Mucosa of rectum (tissue), 2 donors: ENCODE results near the gene PPP2R5E.

Experiments used
- H3K27ac ChIP-seq, 2 donors: one replicate each; pipeline ENCODE4 v1.7.0; 2013; ENCODE audit warnings: inconsistent platforms in 2 of 2, low read depth in 2 of 2, low read length in 2 of 2
- H3K27me3 ChIP-seq, 2 donors: one replicate each; pipeline ENCODE4 v1.7.0; 2013; ENCODE audit warnings: low read length in 2 of 2; ENCODE audit not compliant: control insufficient read depth in 2 of 2, insufficient read depth in 2 of 2
- H3K36me3 ChIP-seq, 2 donors: one replicate each; pipeline ENCODE4 v1.7.0; 2013; ENCODE audit warnings: low read length in 2 of 2; ENCODE audit not compliant: control insufficient read depth in 2 of 2, insufficient read depth in 2 of 2
- H3K4me1 ChIP-seq, 2 donors: one replicate each; pipeline ENCODE4 v1.7.0; 2013; ENCODE audit warnings: low read length in 2 of 2, mild to moderate bottlenecking in 1 of 2; ENCODE audit not compliant: control insufficient read depth in 2 of 2, insufficient read depth in 2 of 2
- H3K4me3 ChIP-seq, 2 donors: one replicate each; pipeline ENCODE4 v1.7.0; 2013; ENCODE audit warnings: low read length in 2 of 2
- H3K9ac ChIP-seq, 2 donors: one replicate each; pipeline ENCODE4 v1.7.0; 2013; ENCODE audit warnings: low read length in 2 of 2, low read depth in 1 of 2, mild to moderate bottlenecking in 1 of 2
- H3K9me3 ChIP-seq, 2 donors: one replicate each; pipeline ENCODE4 v1.7.0; 2013; ENCODE audit warnings: low read length in 2 of 2; ENCODE audit not compliant: control insufficient read depth in 2 of 2
- donor health status: healthy.
- donor health status: Normal muscosa, but diverticular disease.

The PPP2R5E gene

DNA sequence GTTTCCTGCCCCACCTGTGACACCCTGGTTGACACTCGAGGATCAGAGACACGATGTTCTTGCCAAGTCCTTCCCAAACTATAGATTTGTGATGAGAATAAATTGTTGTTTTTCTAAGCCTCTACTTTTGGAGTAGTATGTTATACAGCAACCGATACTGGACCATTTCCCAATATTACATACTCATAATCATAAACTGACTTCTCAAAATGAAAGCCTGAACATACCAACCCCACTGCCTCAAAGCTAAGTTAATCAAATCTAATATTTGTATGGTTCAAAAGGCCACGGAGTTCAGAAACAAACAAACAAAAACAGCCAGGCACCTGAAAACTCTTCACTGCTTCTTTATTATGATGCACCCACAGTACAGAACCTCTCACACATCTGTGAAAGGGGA, 172.1 kb downstream of the PPP2R5E start:
- H3K9me3 ChIP-seq: no peaks in the 10 kb centered on the region
- no peak overlapping the region for H3K9ac ChIP-seq
- no peak overlapping the region for H3K27ac ChIP-seq
- H3K36me3 ChIP-seq: peaks cover 7 to 10% of the 10 kb centered on the region in 2 donors
- H3K4me3 ChIP-seq: no peak overlapping the region
- H3K27me3 ChIP-seq: no peaks in the 10 kb centered on the region
- no peaks in the 10 kb centered on the region for H3K4me1 ChIP-seq

DNA sequence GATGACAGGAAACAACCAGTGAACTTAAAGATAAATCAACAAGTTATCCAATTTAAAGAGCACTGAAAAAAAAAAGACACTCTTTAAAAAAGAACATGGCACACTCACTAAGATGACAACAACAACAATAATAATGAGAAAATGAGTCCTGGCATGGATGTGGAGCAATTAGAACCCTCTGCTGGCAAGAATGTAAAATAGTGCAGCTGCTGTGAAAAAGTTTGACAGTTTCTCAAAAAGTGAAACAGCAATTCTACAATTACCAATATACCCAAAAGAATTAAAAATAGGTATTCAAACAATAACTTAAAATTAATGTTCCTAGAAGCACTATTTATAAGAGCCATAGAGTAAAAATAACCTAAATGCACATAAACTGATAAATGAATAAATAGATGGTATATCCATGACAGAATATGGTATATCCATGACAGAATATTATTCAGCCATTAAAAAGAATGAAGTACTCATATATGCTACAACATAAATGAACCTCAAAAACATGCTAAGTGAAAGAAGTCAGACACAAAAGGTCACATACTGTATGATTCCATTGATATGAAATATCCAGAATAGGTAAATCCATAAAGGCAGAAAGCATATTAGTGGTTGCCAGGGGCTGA, 175.3 kb downstream of the PPP2R5E start:
- Histone ChIP-seq H3K4me1 (no peaks in the 10 kb centered on the region), H3K27ac (no peak overlapping the region), H3K36me3 (peaks cover 0 to 2% of the 10 kb centered on the region in 2 donors), H3K9me3 (no peaks in the 10 kb centered on the region), H3K4me3 (no peak overlapping the region), H3K9ac (no peak overlapping the region), H3K27me3 (no peaks in the 10 kb centered on the region)

GRCh38 chr14:63362389-63362819, 180.8 kb downstream of the PPP2R5E start:
- H3K9me3 ChIP-seq: no peaks in the 10 kb centered on the region
- H3K9ac ChIP-seq: peak overlapping the region in 1 of 2 donors; percentile 2
- no peak overlapping the region for H3K4me3 ChIP-seq
- H3K4me1 ChIP-seq: no peaks in the 10 kb centered on the region
- H3K27ac ChIP-seq: no peak overlapping the region
- no peaks in the 10 kb centered on the region for H3K36me3 ChIP-seq
- H3K27me3 ChIP-seq: no peaks in the 10 kb centered on the region

GRCh38 chr14:63361790-63362189, 181.4 kb downstream of the PPP2R5E start:
- no peak overlapping the region for H3K4me3 ChIP-seq
- H3K9me3 ChIP-seq: no peaks in the 10 kb centered on the region
- H3K36me3 ChIP-seq: no peaks in the 10 kb centered on the region
- no peaks in the 10 kb centered on the region for H3K4me1 ChIP-seq
- H3K27me3 ChIP-seq: no peaks in the 10 kb centered on the region
- H3K9ac ChIP-seq: no peak overlapping the region
- no peak overlapping the region for H3K27ac ChIP-seq

- Histone ChIP-seq H3K27ac (no peak overlapping the region), H3K4me1 (no peaks in the 10 kb centered on the region), H3K4me3 (no peak overlapping the region), H3K9me3 (no peaks in the 10 kb centered on the region), H3K9ac (no peak overlapping the region), H3K36me3 (no peaks in the 10 kb centered on the region), H3K27me3 (no peaks in the 10 kb centered on the region)
Observed at GRCh38 chr14:63357841-63358240, 185.3 kb downstream of the PPP2R5E start.

DNA sequence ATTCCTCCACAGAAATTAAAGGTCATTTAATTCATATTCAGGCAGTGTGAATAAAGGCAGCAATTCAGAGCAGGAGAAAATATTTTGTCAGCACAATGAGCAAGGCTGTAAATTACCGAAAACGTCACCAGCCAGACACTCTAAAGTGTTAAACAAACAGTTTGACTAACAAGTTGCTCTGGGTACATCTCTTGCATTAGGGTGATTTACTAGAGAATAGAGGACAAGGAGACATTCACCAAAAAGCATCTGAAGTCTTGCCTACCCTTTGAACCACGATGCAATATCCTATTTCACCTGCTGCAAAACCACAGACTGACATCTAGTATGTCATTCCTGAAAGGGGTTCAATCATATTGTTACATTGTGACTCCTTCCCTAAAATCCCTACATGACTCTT, 197.4 kb downstream of the PPP2R5E start:
- no peak overlapping the region for H3K27ac ChIP-seq
- no peaks in the 10 kb centered on the region for H3K27me3 ChIP-seq

DNA sequence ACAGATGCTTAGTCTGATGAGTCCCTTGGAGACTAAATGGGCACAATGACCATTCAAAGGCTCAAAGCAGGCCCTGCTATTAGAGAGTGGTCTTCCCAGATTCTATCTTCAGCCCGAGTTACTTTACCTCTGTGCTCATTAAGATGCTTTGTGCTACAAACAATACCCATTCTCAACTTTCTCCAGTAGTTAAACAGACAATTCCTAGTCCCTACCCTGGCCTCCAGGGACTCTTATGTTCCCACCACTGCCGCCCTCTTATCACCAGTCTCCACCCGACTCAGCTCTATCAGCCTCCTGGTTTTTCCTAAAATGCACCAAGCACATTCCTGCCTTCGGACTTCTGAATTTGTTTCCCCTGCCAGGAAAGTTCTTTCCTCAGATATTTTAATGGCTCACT, 198.8 kb downstream of the PPP2R5E start:
- H3K27me3 ChIP-seq: no peaks in the 10 kb centered on the region
- no peak overlapping the region for H3K9ac ChIP-seq
- H3K9me3 ChIP-seq: no peaks in the 10 kb centered on the region
- no peaks in the 10 kb centered on the region for H3K4me1 ChIP-seq
- H3K36me3 ChIP-seq: no peaks in the 10 kb centered on the region
- no peak overlapping the region for H3K27ac ChIP-seq
- H3K4me3 ChIP-seq: no peak overlapping the region

More for the DNA sequence above, 197.4 kb downstream of the PPP2R5E start:
- Histone ChIP-seq H3K4me3 (no peak overlapping the region), H3K9me3 (no peaks in the 10 kb centered on the region), H3K9ac (no peak overlapping the region), H3K4me1 (no peaks in the 10 kb centered on the region), H3K36me3 (no peaks in the 10 kb centered on the region)

GRCh38 chr14:63343878-63344277, 199.3 kb downstream of the PPP2R5E start:
- no peak overlapping the region for H3K9ac ChIP-seq
- H3K36me3 ChIP-seq: no peaks in the 10 kb centered on the region
- H3K9me3 ChIP-seq: no peaks in the 10 kb centered on the region
- no peak overlapping the region for H3K27ac ChIP-seq
- no peak overlapping the region for H3K4me3 ChIP-seq
- no peaks in the 10 kb centered on the region for H3K27me3 ChIP-seq
- H3K4me1 ChIP-seq: no peaks in the 10 kb centered on the region

GRCh38 chr14:63342371-63342770, 200.8 kb downstream of the PPP2R5E start:
- no peaks in the 10 kb centered on the region for H3K9me3 ChIP-seq

DNA sequence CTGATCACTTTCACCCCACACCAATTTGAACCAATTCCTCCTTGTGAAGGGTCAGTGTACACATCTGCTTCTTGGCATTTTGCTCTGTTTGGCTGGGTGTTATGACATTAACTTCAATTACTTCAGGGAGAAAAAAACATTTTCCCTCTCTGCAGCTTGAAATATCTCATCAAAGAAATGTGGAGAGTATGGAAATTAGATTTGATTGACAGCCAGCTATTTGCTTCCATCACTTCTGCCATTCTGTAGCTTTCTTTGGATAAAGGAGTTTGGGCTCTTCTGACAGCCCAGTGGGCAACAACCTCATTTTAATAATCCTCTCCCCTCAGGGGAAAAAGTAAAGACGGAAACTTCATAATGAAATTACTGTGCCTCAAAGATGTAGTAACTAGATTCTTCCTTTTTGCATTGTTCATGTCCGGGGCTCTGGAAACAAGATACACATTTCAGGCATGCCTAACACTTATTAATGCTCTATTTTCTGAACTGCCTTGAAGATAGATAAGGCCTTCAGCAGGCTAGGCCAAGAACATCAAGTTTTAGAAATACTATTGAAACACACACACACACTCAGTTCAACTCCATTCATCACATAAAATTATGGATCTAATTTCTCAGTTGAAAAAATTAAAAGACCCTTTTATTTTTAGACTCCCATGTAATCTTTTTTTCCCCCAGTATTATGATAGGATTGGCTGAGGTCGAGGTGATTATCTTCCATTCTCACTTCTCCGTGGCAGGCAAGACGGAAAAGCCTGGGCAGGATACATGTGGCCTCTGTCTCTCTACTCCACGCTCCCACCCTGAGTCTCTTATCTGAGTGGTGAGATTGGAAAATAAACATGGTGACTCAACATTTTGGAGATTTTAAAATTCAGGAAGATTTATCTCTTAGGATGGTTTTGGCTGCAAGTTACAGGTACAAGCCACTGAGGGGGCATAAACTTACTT, 214.1 kb downstream of the PPP2R5E start:
- Histone ChIP-seq H3K27ac (no peak overlapping the region), H3K4me3 (no peak overlapping the region), H3K27me3 (no peaks in the 10 kb centered on the region), H3K9me3 (no peaks in the 10 kb centered on the region), H3K4me1 (no peaks in the 10 kb centered on the region), H3K9ac (no peak overlapping the region), H3K36me3 (no peaks in the 10 kb centered on the region)

More at GRCh38 chr14:63342371-63342770, 200.8 kb downstream of the PPP2R5E start:
- Histone ChIP-seq H3K4me3 (no peak overlapping the region), H3K27ac (no peak overlapping the region), H3K9ac (no peak overlapping the region), H3K36me3 (no peaks in the 10 kb centered on the region), H3K4me1 (no peaks in the 10 kb centered on the region), H3K27me3 (no peaks in the 10 kb centered on the region)
